ENCODE measurements around the gene R3HDM4. TPM values are rescaled to one million over a fixed set of nuclear protein-coding genes. Genes with fewer than 3 reads are reported as not detected.

Gene R3HDM4
- total and polyA plus RNA-seq, 9 of the 15 experiments (the other 6 are each of a cell fraction or from before 2014, with no cell fraction given), result 3.2 to 154 (median 59.0) TPM

DNA sequence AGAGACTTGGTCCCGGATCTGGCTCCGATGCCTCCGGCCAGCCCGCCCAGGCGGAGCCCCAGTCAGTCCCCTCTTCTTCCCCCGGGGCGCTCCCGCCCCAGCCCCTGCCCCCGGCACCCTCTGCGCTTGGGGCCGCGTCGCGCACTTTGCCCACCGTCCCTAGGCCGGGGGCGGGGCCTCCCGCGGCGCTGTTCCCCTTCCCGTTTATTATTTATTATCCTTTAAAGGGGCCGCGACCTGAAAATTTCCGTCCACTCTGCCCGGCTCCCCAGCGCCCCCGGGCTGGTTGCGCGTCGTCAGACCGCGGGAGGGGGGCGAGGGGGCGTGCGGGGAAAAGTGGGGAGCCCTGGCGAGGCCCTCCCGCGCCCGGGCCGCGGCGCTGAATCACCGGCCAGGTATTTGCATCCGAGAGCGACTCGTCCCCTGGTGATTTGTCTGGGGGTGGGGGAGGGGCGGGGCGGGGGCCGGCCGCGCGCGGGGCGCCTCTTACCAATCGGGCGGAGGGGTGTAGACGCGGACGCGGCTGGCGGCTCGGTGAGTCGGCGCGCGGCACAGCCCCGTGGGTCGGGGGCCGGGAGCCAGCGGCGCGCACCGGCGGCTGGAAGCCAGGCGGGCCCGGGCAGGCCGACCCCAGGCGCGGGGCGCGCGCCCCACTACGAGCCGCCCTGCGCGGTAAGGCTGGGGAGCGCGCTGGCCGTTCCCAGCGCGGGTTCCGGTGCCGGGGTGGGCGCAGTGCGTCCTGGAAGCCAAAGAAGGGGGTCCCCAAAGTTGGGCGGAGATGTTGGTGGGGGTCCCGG is 12.7 kb upstream of the R3HDM4 start, which contains the start of gene ARID3A (continued):
- TF ChIP-seq, protein P1, sequence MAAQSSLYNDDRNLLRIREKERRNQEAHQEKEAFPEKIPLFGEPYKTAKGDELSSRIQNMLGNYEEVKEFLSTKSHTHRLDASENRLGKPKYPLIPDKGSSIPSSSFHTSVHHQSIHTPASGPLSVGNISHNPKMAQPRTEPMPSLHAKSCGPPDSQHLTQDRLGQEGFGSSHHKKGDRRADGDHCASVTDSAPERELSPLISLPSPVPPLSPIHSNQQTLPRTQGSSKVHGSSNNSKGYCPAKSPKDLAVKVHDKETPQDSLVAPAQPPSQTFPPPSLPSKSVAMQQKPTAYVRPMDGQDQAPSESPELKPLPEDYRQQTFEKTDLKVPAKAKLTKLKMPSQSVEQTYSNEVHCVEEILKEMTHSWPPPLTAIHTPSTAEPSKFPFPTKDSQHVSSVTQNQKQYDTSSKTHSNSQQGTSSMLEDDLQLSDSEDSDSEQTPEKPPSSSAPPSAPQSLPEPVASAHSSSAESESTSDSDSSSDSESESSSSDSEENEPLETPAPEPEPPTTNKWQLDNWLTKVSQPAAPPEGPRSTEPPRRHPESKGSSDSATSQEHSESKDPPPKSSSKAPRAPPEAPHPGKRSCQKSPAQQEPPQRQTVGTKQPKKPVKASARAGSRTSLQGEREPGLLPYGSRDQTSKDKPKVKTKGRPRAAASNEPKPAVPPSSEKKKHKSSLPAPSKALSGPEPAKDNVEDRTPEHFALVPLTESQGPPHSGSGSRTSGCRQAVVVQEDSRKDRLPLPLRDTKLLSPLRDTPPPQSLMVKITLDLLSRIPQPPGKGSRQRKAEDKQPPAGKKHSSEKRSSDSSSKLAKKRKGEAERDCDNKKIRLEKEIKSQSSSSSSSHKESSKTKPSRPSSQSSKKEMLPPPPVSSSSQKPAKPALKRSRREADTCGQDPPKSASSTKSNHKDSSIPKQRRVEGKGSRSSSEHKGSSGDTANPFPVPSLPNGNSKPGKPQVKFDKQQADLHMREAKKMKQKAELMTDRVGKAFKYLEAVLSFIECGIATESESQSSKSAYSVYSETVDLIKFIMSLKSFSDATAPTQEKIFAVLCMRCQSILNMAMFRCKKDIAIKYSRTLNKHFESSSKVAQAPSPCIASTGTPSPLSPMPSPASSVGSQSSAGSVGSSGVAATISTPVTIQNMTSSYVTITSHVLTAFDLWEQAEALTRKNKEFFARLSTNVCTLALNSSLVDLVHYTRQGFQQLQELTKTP (IDR thresholded peaks at IDR 0.05; ENCODE audit: low read depth in 1 of 2, partially characterized antibody in 2 of 2), result no peak
- peak; percentile 35 for TF ChIP-seq HCFC1 (IDR thresholded peaks at IDR 0.05; ENCODE audit: low read depth, low read length)
- peak; percentile 29; the same call in 1 of the 2 replicates for TF ChIP-seq BCOR (IDR thresholded peaks at IDR 0.05)
- TF ChIP-seq ARID3B (CRISPR knock-in tag; IDR thresholded peaks at IDR 0.05; ENCODE audit: borderline replicate concordance), result no peak
- no peak for TF ChIP-seq PHTF2 (CRISPR knock-in tag; IDR thresholded peaks at IDR 0.05)
- TF ChIP-seq PHB (CRISPR knock-in tag; IDR thresholded peaks at IDR 0.05), result no peak
- no peak for TF ChIP-seq MAFF (IDR thresholded peaks at IDR 0.05; ENCODE audit: low read length)
- peak in 1 of 2 experiments; percentile 67; a peak in 1 of 4 replicates for TF ChIP-seq ZNF639 (CRISPR knock-in tag; conservative IDR thresholded peaks at IDR 0.05 in 1 of 2, IDR thresholded peaks at IDR 0.05 in 1 of 2)
- no peak for TF ChIP-seq CEBPZ (IDR thresholded peaks at IDR 0.05; ENCODE audit: borderline replicate concordance, low read depth, low read length)
- TF ChIP-seq, protein P2, sequence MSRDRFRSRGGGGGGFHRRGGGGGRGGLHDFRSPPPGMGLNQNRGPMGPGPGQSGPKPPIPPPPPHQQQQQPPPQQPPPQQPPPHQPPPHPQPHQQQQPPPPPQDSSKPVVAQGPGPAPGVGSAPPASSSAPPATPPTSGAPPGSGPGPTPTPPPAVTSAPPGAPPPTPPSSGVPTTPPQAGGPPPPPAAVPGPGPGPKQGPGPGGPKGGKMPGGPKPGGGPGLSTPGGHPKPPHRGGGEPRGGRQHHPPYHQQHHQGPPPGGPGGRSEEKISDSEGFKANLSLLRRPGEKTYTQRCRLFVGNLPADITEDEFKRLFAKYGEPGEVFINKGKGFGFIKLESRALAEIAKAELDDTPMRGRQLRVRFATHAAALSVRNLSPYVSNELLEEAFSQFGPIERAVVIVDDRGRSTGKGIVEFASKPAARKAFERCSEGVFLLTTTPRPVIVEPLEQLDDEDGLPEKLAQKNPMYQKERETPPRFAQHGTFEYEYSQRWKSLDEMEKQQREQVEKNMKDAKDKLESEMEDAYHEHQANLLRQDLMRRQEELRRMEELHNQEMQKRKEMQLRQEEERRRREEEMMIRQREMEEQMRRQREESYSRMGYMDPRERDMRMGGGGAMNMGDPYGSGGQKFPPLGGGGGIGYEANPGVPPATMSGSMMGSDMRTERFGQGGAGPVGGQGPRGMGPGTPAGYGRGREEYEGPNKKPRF (IDR thresholded peaks at IDR 0.05; ENCODE audit: low read depth, low read length), result no peak
- no peak for TF ChIP-seq RBM39 (optimal IDR thresholded peaks at IDR 0.05; ENCODE audit: low read depth, low read length)
- peak; percentile 23; the same call in 1 of the 2 replicates for TF ChIP-seq ZFX (CRISPR knock-in tag; IDR thresholded peaks at IDR 0.05)
- TF ChIP-seq HNRNPK (IDR thresholded peaks at IDR 0.05; ENCODE audit: low read depth, low read length, poor library complexity, severe bottlenecking), result peak; percentile 65

Measured in K562 (cell line).